GM21381 (cell line): ENCODE measurements around the gene DUSP16.
"Not testable (repeated sequence)": the region's sequence is repeated elsewhere in the genome, so short reads cannot be mapped to it uniquely, and the experiment has no call there.

Experiments used
- ATAC-seq: cut with Tn5 transposase; IDR thresholded peaks from one replicate; pipeline ENCODE4 v1.9.1; 2021; ENCODE audit warnings: mild to moderate bottlenecking, moderate library complexity; ENCODE audit not compliant: unreplicated experiment

Gene DUSP16

GRCh38 chr12:12471982-12472961, 90.4 kb downstream of the DUSP16 start:
- ATAC-seq: not testable (repeated sequence)

- no peak for ATAC-seq
Measured at GRCh38 chr12:12470751-12471306, 91.8 kb downstream of the DUSP16 start.

GRCh38 chr12:12469386-12469785, 93.3 kb downstream of the DUSP16 start:
- no peak for ATAC-seq

- no peak for ATAC-seq
Measured at GRCh38 chr12:12468575-12468974, 94.1 kb downstream of the DUSP16 start.

GRCh38 chr12:12467688-12468261, 94.9 kb downstream of the DUSP16 start:
- no peak for ATAC-seq

- no peak for ATAC-seq
Measured at GRCh38 chr12:12467264-12467663, 95.4 kb downstream of the DUSP16 start.

GRCh38 chr12:12466157-12466556, 96.5 kb downstream of the DUSP16 start:
- no peak for ATAC-seq

- ATAC-seq: no peak
Measured at GRCh38 chr12:12465522-12465921, 97.1 kb downstream of the DUSP16 start.

GRCh38 chr12:12461923-12462315, 100.7 kb downstream of the DUSP16 start:
- ATAC-seq: no peak

GRCh38 chr12:12460935-12461922, 101.4 kb downstream of the DUSP16 start:
- ATAC-seq: no peak

GRCh38 chr12:12456637-12457036, 106.0 kb downstream of the DUSP16 start:
- no peak for ATAC-seq

GRCh38 chr12:12454315-12454714, 108.3 kb downstream of the DUSP16 start:
- no peak for ATAC-seq

- ATAC-seq: no peak
Measured at GRCh38 chr12:12453635-12454034, 109.0 kb downstream of the DUSP16 start.

GRCh38 chr12:12452326-12452902, 110.2 kb downstream of the DUSP16 start:
- ATAC-seq: no peak

- no peak for ATAC-seq
Measured at GRCh38 chr12:12451098-12451497, 111.6 kb downstream of the DUSP16 start.

- no peak for ATAC-seq
Measured at GRCh38 chr12:12450043-12450471, 112.6 kb downstream of the DUSP16 start.

GRCh38 chr12:12449533-12450025, 113.1 kb downstream of the DUSP16 start:
- no peak for ATAC-seq

- ATAC-seq: no peak
Measured at GRCh38 chr12:12447837-12448236, 114.8 kb downstream of the DUSP16 start.

GRCh38 chr12:12447236-12447635, 115.4 kb downstream of the DUSP16 start:
- no peak for ATAC-seq

- ATAC-seq: no peak
Measured at GRCh38 chr12:12446786-12447185, 115.9 kb downstream of the DUSP16 start.
